Smooth muscle cell (in vitro differentiated cells): ENCODE measurements around the gene KLK8. TPM values are rescaled to one million over a fixed set of nuclear protein-coding genes. Genes with fewer than 3 reads are reported as not detected.

ENCODE experiments used
- DNase-seq: peaks from one replicate; lab custom pipeline; 2025; ENCODE audit not compliant: unreplicated experiment; lab: John Stamatoyannopoulos, UW
- H2AFZ ChIP-seq: fragments of 200-600 bp; sonication (generic); 2 replicates; pipeline ENCODE4 v1.6.0; 2016; ENCODE audit warnings: antibody characterized with exemption, low read depth, mild to moderate bottlenecking
- H3F3A ChIP-seq: fragments of 200-600 bp; sonication (generic); 2 replicates; pipeline ENCODE4 v1.6.0; 2017; ENCODE audit warnings: antibody characterized with exemption, low read depth
- H3K27ac ChIP-seq: fragments of 200-600 bp; sonication (generic); 2 replicates; pipeline ENCODE4 v1.5.1; 2016; ENCODE audit warnings: low read depth, mild to moderate bottlenecking
- H3K27me3 ChIP-seq: fragments of 200-600 bp; sonication (generic); 2 replicates; pipeline ENCODE4 v1.6.1; 2016; ENCODE audit warnings: low read depth, mild to moderate bottlenecking
- H3K36me3 ChIP-seq: fragments of 200-600 bp; sonication (generic); 2 replicates; pipeline ENCODE4 v1.5.1; 2016; ENCODE audit warnings: low read depth
- H3K4me1 ChIP-seq: fragments of 200-600 bp; sonication (generic); 2 replicates; pipeline ENCODE4 v1.5.1; 2016; ENCODE audit warnings: low read depth
- H3K4me2 ChIP-seq: fragments of 200-600 bp; sonication (generic); 2 replicates; pipeline ENCODE4 v1.6.0; 2016; ENCODE audit warnings: mild to moderate bottlenecking
- H3K4me3 ChIP-seq: fragments of 200-600 bp; sonication (generic); 2 replicates; pipeline ENCODE4 v1.5.1; 2016; ENCODE audit warnings: mild to moderate bottlenecking
- H3K79me2 ChIP-seq: fragments of 200-600 bp; sonication (generic); 2 replicates; pipeline ENCODE4 v1.6.0; 2016; ENCODE audit warnings: low read depth, mild to moderate bottlenecking
- H3K9ac ChIP-seq: fragments of 200-600 bp; sonication (generic); 2 replicates; pipeline ENCODE4 v1.6.0; 2016; ENCODE audit warnings: low read depth
- H3K9me3 ChIP-seq: fragments of 200-600 bp; sonication (generic); replicated peaks from 2 replicates; pipeline ENCODE4 v1.5.1; 2016; ENCODE audit warnings: low read depth
- H4K20me1 ChIP-seq: fragments of 200-600 bp; sonication (generic); 2 replicates; pipeline ENCODE4 v1.6.0; 2016; ENCODE audit warnings: low read depth
- WGBS: methylation state at CpG from one replicate; pipeline ENCODE4 v1.1.7; 2016; ENCODE audit warnings: low lambda C conversion rate; 5-methylcytosine and 5-hydroxymethylcytosine counted together
- polyA plus RNA-seq: library from polyadenylated mRNA; unstranded; fragments of >200 nt; fragmentation: Nextera tagmentation; extraction: Ambion mirVana; gene quantifications from 2 replicates; pipeline ENCODE4 v1.2.1, GENCODE V29; 2016
- total RNA-seq: library from RNA; depleted of rRNA; stranded (reverse); fragments of >200 nt; gene quantifications from 2 replicates; pipeline ENCODE4 v1.2.3, GENCODE V29; 2014
- TF ChIP-seq, protein P1 (sequence below): fragments of 200-600 bp; sonication (generic); IDR thresholded peaks from 2 replicates; pipeline ENCODE4 v1.5.1; 2017; ENCODE audit warnings: borderline replicate concordance, mild to moderate bottlenecking, antibody characterized with exemption; ENCODE audit not compliant: insufficient read depth, poor library complexity, severe bottlenecking

The KLK8 gene
- total and polyA plus RNA-seq, 2 experiments from 2014 or later: 11.6 TPM; not detected in 1

DNA sequence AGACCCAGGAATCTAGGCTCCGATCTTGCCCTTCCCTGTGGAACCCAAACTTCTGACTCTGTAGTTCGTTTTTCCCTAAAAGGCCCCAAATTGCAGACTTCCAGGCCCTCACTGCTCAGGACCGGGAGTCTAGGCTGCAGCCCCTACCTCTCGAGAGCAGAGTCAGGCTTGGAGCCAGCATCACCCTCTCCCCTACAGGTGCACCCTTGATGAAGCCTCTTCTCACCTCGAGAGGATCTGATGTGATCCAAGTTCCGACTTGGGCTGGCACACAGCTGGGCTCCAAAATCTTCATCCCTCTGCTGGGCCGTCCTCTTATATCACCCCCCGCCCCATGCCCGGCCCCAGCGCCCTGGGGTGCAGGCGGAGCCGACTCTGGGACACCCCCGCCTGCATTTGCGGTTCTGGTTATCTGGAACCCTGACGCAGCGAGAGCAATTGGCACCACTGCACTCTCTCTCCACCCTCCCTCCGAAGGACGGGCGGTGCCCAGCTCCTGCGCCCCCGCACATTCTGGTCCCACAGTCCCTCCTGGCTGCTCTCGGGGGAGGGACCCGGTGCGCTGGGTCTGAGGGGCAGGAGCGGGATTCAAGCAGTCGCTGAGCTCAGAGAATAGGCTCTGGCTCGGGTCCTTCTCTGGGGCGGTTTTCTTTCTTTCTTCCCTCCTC lies 17.6 kb downstream of the KLK8 start, which contains the start of gene KLK7:
KLK7 (minus strand) TSS at position 293 of the 668 bp plus-strand sequence. CDS start 1,518 bp downstream, outside the sequence.
- H3K9ac ChIP-seq: no peak within 1 kb of the TSS
- no peaks in the 10 kb centered on the region for H3K36me3 ChIP-seq
- no peaks in the 10 kb centered on the region for H3K79me2 ChIP-seq
- no peak within 1 kb of the TSS for H3K4me3 ChIP-seq
- H3K27ac ChIP-seq: no peak within 1 kb of the TSS
- no peak within 1 kb of the TSS for H3K4me2 ChIP-seq
- WGBS: 41% methylated on average over 23 of the region's 28 CpGs
- H4K20me1 ChIP-seq: no peaks in the 10 kb centered on the region
- no peaks in the 10 kb centered on the region for H3K4me1 ChIP-seq
- no peaks in the 10 kb centered on the region for H3F3A ChIP-seq
- H3K9me3 ChIP-seq: no peaks in the 10 kb centered on the region
- no peak within 1 kb of the TSS for H2AFZ ChIP-seq
- TF ChIP-seq, protein P1, sequence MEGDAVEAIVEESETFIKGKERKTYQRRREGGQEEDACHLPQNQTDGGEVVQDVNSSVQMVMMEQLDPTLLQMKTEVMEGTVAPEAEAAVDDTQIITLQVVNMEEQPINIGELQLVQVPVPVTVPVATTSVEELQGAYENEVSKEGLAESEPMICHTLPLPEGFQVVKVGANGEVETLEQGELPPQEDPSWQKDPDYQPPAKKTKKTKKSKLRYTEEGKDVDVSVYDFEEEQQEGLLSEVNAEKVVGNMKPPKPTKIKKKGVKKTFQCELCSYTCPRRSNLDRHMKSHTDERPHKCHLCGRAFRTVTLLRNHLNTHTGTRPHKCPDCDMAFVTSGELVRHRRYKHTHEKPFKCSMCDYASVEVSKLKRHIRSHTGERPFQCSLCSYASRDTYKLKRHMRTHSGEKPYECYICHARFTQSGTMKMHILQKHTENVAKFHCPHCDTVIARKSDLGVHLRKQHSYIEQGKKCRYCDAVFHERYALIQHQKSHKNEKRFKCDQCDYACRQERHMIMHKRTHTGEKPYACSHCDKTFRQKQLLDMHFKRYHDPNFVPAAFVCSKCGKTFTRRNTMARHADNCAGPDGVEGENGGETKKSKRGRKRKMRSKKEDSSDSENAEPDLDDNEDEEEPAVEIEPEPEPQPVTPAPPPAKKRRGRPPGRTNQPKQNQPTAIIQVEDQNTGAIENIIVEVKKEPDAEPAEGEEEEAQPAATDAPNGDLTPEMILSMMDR: no peak
- no peak for DNase-seq
- H3K27me3 ChIP-seq: peaks cover 19% of the 10 kb centered on the region

DNA sequence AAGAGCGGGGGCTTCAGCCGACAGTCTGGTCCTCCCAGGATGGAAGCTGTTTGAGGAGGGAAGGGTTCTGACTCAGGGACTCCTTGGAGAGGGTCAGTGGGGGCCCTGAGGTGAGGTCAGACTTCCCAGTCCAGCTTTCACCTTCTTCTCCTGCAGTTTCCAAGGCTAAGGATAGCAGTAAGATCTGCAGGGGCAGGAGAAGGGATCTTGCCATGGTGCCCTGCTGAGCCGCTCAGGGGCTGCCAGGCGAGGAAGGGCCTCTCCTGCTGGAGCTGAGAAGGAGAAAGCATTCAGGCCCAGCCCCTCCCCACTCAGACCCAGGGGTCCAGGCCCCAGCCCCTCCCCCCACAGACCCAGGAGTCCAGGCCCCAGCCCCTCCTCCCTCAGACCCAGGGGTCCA lies 19.2 kb downstream of the KLK8 start:
- TF ChIP-seq, protein P1: no peak
- Histone ChIP-seq H3K27ac (no peak overlapping the region), H4K20me1 (no peaks in the 10 kb centered on the region), H3K9me3 (no peaks in the 10 kb centered on the region), H2AFZ (no peak overlapping the region), H3K36me3 (no peaks in the 10 kb centered on the region), H3F3A (no peaks in the 10 kb centered on the region), H3K9ac (no peak overlapping the region), H3K27me3 (peaks cover 19% of the 10 kb centered on the region), H3K4me3 (no peak overlapping the region), H3K4me1 (no peaks in the 10 kb centered on the region), H3K4me2 (no peak overlapping the region), H3K79me2 (no peaks in the 10 kb centered on the region)
- 89% methylated on average over 4 of the region's 4 CpGs for WGBS
- DNase-seq: no peak

DNA sequence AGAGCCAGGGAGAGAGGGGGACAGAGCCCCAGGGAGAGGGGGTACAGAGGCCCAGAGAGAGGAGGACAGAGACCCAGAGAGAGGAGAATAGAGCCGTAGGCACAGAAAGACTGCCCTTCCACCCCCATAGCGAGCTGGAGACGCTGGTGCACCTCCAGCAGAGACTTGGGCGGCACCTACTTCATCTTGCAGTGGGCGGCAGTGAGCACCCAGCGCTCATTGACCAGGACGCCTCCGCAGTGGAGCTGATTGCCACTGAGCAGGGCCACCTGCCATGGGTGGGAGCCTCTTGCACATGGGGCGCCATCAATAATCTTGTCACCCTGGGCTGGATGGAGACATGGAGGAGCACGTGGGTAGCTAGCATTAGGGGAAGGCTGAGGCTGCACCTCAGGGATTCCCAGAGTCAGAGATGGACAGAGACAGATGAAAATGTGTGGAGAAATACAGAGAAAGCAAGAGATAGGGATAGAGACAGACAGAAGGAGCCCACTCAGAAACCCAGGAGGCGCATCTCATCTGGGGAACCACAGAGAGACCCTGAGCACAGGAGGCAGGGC lies 19.7 kb downstream of the KLK8 start:
- Histone ChIP-seq H3K4me3 (no peak overlapping the region), H3K4me2 (no peak overlapping the region), H4K20me1 (no peaks in the 10 kb centered on the region), H3K27me3 (peaks cover 19% of the 10 kb centered on the region), H3K27ac (no peak overlapping the region), H2AFZ (no peak overlapping the region), H3K9me3 (no peaks in the 10 kb centered on the region), H3F3A (no peaks in the 10 kb centered on the region), H3K79me2 (no peaks in the 10 kb centered on the region), H3K9ac (no peak overlapping the region), H3K4me1 (no peaks in the 10 kb centered on the region), H3K36me3 (no peaks in the 10 kb centered on the region)
- TF ChIP-seq, protein P1: no peak
- WGBS: 81% methylated on average over 11 of the region's 11 CpGs
- DNase-seq: no peak

DNA sequence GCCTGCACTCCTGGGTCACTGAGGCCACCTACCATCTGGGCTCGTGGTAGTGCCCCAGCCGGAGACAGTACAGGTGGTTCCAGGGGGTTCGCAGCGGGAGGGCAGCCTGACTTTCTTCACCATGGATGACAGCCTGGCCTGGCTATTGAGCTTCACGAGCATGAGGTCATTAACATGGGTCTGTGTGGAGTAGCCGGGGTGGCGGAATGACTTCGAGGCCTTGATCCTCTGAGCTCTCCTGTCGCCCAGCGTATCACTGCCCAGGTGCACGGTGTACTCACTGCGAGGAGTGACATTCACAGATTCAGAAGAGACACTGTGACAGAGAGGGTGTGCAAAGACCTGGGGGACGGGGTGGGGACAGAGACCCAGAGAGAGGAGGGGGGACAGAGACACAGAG lies 21.2 kb downstream of the KLK8 start:
- WGBS: 72% methylated on average over 9 of the region's 13 CpGs
- Histone ChIP-seq H3K79me2 (no peaks in the 10 kb centered on the region), H3K4me1 (no peaks in the 10 kb centered on the region), H2AFZ (no peak overlapping the region), H3K4me2 (no peak overlapping the region), H3K4me3 (no peak overlapping the region), H3F3A (no peaks in the 10 kb centered on the region), H3K36me3 (no peaks in the 10 kb centered on the region), H3K27ac (no peak overlapping the region), H3K9ac (no peak overlapping the region), H4K20me1 (no peaks in the 10 kb centered on the region), H3K27me3 (peaks cover 19% of the 10 kb centered on the region), H3K9me3 (no peaks in the 10 kb centered on the region)
- no peak for DNase-seq
- TF ChIP-seq, protein P1: no peak
